Measurements from ENCODE around the gene CAMK1D. TPM values are rescaled to one million over a fixed set of nuclear protein-coding genes. Genes with fewer than 3 reads are reported as not detected.
A peak's percentile ranks its signal among the peaks of the same experiment; 100 is the strongest.

Gene CAMK1D
- total RNA-seq, 1 experiment from 2014 or later: 0.10 TPM

- DNase-seq (ENCODE audit: low spot score): no peak
- in situ Hi-C loops (cut with HindIII; ENCODE audit: low sequenced_read_pairs): no loop called here
These were observed 153.4 kb downstream of the CAMK1D start for GRCh38 chr10:12502526-12503274.

- DNase-seq (ENCODE audit: low spot score): no peak
- in situ Hi-C loops (cut with HindIII; ENCODE audit: low sequenced_read_pairs): no loop called here
These were observed 154.0 kb downstream of the CAMK1D start for GRCh38 chr10:12503311-12503710.

- in situ Hi-C loops (cut with HindIII; ENCODE audit: low sequenced_read_pairs): no loop called here
- DNase-seq (ENCODE audit: low spot score): no peak
These were observed 154.8 kb downstream of the CAMK1D start for GRCh38 chr10:12504176-12504575.

- no peak for DNase-seq (ENCODE audit: low spot score)
- in situ Hi-C loops (cut with HindIII; ENCODE audit: low sequenced_read_pairs): no loop called here
These were observed 155.3 kb downstream of the CAMK1D start for GRCh38 chr10:12504628-12505027.

- in situ Hi-C loops (cut with HindIII; ENCODE audit: low sequenced_read_pairs): no loop called here
- no peak for DNase-seq (ENCODE audit: low spot score)
These were observed 156.3 kb downstream of the CAMK1D start for GRCh38 chr10:12505683-12506082.

- in situ Hi-C loops (cut with HindIII; ENCODE audit: low sequenced_read_pairs): no loop called here
- no peak for DNase-seq (ENCODE audit: low spot score)
These were observed 158.0 kb downstream of the CAMK1D start for GRCh38 chr10:12507165-12507850.

- DNase-seq (ENCODE audit: low spot score): no peak
- in situ Hi-C loops (cut with HindIII; ENCODE audit: low sequenced_read_pairs): no loop called here
These were observed 158.8 kb downstream of the CAMK1D start for GRCh38 chr10:12508165-12508564.

- no peak for DNase-seq (ENCODE audit: low spot score)
- in situ Hi-C loops (cut with HindIII; ENCODE audit: low sequenced_read_pairs): no loop called here
These were observed 159.9 kb downstream of the CAMK1D start for GRCh38 chr10:12509016-12509793.

GRCh38 chr10:12509794-12510100, 160.4 kb downstream of the CAMK1D start:
- DNase-seq (ENCODE audit: low spot score): no peak
- in situ Hi-C loops (cut with HindIII; ENCODE audit: low sequenced_read_pairs): no loop called here

GRCh38 chr10:12510501-12510941, 161.2 kb downstream of the CAMK1D start:
- no peak for DNase-seq (ENCODE audit: low spot score)
- in situ Hi-C loops (cut with HindIII; ENCODE audit: low sequenced_read_pairs): no loop called here

GRCh38 chr10:12510984-12511383, 161.6 kb downstream of the CAMK1D start:
- in situ Hi-C loops (cut with HindIII; ENCODE audit: low sequenced_read_pairs): no loop called here
- DNase-seq (ENCODE audit: low spot score): no peak

- in situ Hi-C loops (cut with HindIII; ENCODE audit: low sequenced_read_pairs): no loop called here
- no peak for DNase-seq (ENCODE audit: low spot score)
These were observed 162.3 kb downstream of the CAMK1D start for GRCh38 chr10:12511651-12512050.

GRCh38 chr10:12512332-12513002, 163.1 kb downstream of the CAMK1D start:
- no peak for DNase-seq (ENCODE audit: low spot score)
- in situ Hi-C loops (cut with HindIII; ENCODE audit: low sequenced_read_pairs): no loop called here

- in situ Hi-C loops (cut with HindIII; ENCODE audit: low sequenced_read_pairs): no loop called here
- DNase-seq (ENCODE audit: low spot score): no peak
These were observed 163.6 kb downstream of the CAMK1D start for GRCh38 chr10:12513003-12513365.

GRCh38 chr10:12513775-12514673, 164.7 kb downstream of the CAMK1D start:
- in situ Hi-C loops (cut with HindIII; ENCODE audit: low sequenced_read_pairs): no loop called here
- peak; percentile 50 for DNase-seq (ENCODE audit: low spot score)

- no peak for DNase-seq (ENCODE audit: low spot score)
These were observed 168.7 kb downstream of the CAMK1D start for GRCh38 chr10:12518024-12518423.

GRCh38 chr10:12521423-12521822, 172.1 kb downstream of the CAMK1D start:
- no peak for DNase-seq (ENCODE audit: low spot score)
- in situ Hi-C loops (cut with HindIII; ENCODE audit: low sequenced_read_pairs): no loop called here

More at GRCh38 chr10:12518024-12518423, 168.7 kb downstream of the CAMK1D start:
- in situ Hi-C loops (cut with HindIII; ENCODE audit: low sequenced_read_pairs): no loop called here

- DNase-seq (ENCODE audit: low spot score): no peak
- in situ Hi-C loops (cut with HindIII; ENCODE audit: low sequenced_read_pairs): no loop called here
These were observed 177.0 kb downstream of the CAMK1D start for GRCh38 chr10:12526311-12526710.

- no peak for DNase-seq (ENCODE audit: low spot score)
- in situ Hi-C loops (cut with HindIII; ENCODE audit: low sequenced_read_pairs): no loop called here
These were observed 180.6 kb downstream of the CAMK1D start for GRCh38 chr10:12529976-12530375.
